H9 (cell line): ENCODE results near the gene FOXA2. TPM values are rescaled to one million over a fixed set of nuclear protein-coding genes. Genes with fewer than 3 reads are reported as not detected.

Experiments
- DNase-seq: peaks from one replicate; pipeline ENCODE4 v3.0.0-alpha.2; 2017
- H2AFZ ChIP-seq: one replicate; pipeline ENCODE4 v1.6.1; 2013; ENCODE audit warnings: mild to moderate bottlenecking, low read length, control low read depth, moderate library complexity
- H2AK5ac ChIP-seq: 2 replicates; pipeline ENCODE4 v1.6.1; 2013; ENCODE audit warnings: low read length, control low read depth, mixed read lengths; ENCODE audit not compliant: insufficient read length
- H2BK120ac ChIP-seq: one replicate; pipeline ENCODE4 v1.6.1; 2013; ENCODE audit warnings: low read depth, mild to moderate bottlenecking, low read length, control low read depth, inconsistent platforms; ENCODE audit not compliant: poor library complexity, severe bottlenecking
- H2BK12ac ChIP-seq: 2 replicates; pipeline ENCODE4 v1.6.1; 2013; ENCODE audit warnings: low read length, control low read depth, mixed read lengths, low read depth; ENCODE audit not compliant: insufficient read length
- H2BK15ac ChIP-seq: 2 replicates; pipeline ENCODE4 v1.6.1; 2013; ENCODE audit warnings: low read depth, low read length, control low read depth
- H2BK20ac ChIP-seq: one replicate; pipeline ENCODE4 v1.6.1; 2013; ENCODE audit warnings: low read depth, mild to moderate bottlenecking, low read length, control low read depth, inconsistent platforms; ENCODE audit not compliant: poor library complexity, severe bottlenecking
- H2BK5ac ChIP-seq: 2 replicates; pipeline ENCODE4 v1.6.1; 2013; ENCODE audit warnings: low read length, control low read depth, mixed read lengths; ENCODE audit not compliant: insufficient read length
- H3K14ac ChIP-seq: 2 replicates; pipeline ENCODE4 v1.6.1; 2013; ENCODE audit warnings: low read length, control low read depth; ENCODE audit not compliant: insufficient read depth
- H3K18ac ChIP-seq: 2 replicates; pipeline ENCODE4 v1.6.1; 2013; ENCODE audit warnings: low read depth, mild to moderate bottlenecking, mixed read lengths, low read length, control low read depth; ENCODE audit not compliant: insufficient read length
- H3K23ac ChIP-seq: 2 replicates; pipeline ENCODE4 v1.6.1; 2013; ENCODE audit warnings: low read length, control low read depth, mixed read lengths, low read depth; ENCODE audit not compliant: insufficient read length
- H3K23me2 ChIP-seq: 2 replicates; pipeline ENCODE4 v1.6.1; 2013; ENCODE audit warnings: low read depth, mild to moderate bottlenecking, mixed read lengths, low read length, control low read depth; ENCODE audit not compliant: insufficient read length, poor library complexity, severe bottlenecking
- H3K27ac ChIP-seq: 2 replicates; pipeline ENCODE4 v1.5.1; 2013; ENCODE audit warnings: low read length, control low read depth, mixed read lengths, low read depth; ENCODE audit not compliant: insufficient read length
- H3K27me3 ChIP-seq: 2 replicates; pipeline ENCODE4 v1.6.1; 2013; ENCODE audit warnings: low read length, control low read depth, inconsistent platforms; ENCODE audit not compliant: insufficient read depth
- H3K4ac ChIP-seq: 2 replicates; pipeline ENCODE4 v1.6.1; 2013; ENCODE audit warnings: low read depth, mild to moderate bottlenecking, control low read depth, inconsistent platforms, low read length, moderate library complexity
- H3K4me1 ChIP-seq: 2 replicates; pipeline ENCODE4 v1.6.1; 2013; ENCODE audit warnings: low read length, control low read depth, inconsistent platforms; ENCODE audit not compliant: insufficient read depth
- H3K4me2 ChIP-seq: 2 replicates; pipeline ENCODE4 v1.6.1; 2013; ENCODE audit warnings: low read length, control low read depth, mixed read lengths; ENCODE audit not compliant: insufficient read length, insufficient read depth
- H3K56ac ChIP-seq: 2 replicates; pipeline ENCODE4 v1.6.1; 2013; ENCODE audit warnings: low read depth, mild to moderate bottlenecking, mixed read lengths, low read length, control low read depth; ENCODE audit not compliant: insufficient read length
- H3K79me1 ChIP-seq: 2 replicates; pipeline ENCODE4 v1.6.1; 2013; ENCODE audit warnings: low read depth, mild to moderate bottlenecking, moderate library complexity, low read length, control low read depth, inconsistent platforms; ENCODE audit not compliant: insufficient read depth, poor library complexity, severe bottlenecking
- H3K79me2 ChIP-seq: 2 replicates; pipeline ENCODE4 v1.6.1; 2013; ENCODE audit warnings: low read length, control low read depth, inconsistent platforms; ENCODE audit not compliant: insufficient read depth
- H3K9ac ChIP-seq: 2 replicates; pipeline ENCODE4 v1.6.1; 2013; ENCODE audit warnings: low read length, control low read depth, mixed read lengths; ENCODE audit not compliant: insufficient read length; ENCODE audit errors: extremely low read depth
- H3K9me3 ChIP-seq: one replicate; pipeline ENCODE4 v1.6.1; 2013; ENCODE audit warnings: low read depth, low read length, inconsistent platforms; ENCODE audit not compliant: control insufficient read depth
- H3T11ph ChIP-seq: one replicate; pipeline ENCODE4 v1.6.1; 2013; ENCODE audit warnings: mild to moderate bottlenecking, low read length, control low read depth, inconsistent platforms
- H4K20me1 ChIP-seq: one replicate; pipeline ENCODE4 v1.6.1; 2013; ENCODE audit not compliant: control insufficient read depth, insufficient read length, insufficient read depth
- H4K5ac ChIP-seq: 2 replicates; pipeline ENCODE4 v1.6.1; 2013; ENCODE audit warnings: low read depth, mild to moderate bottlenecking, mixed read lengths, low read length, control low read depth; ENCODE audit not compliant: insufficient read length
- H4K8ac ChIP-seq: replicated peaks from 2 replicates; pipeline ENCODE4 v1.6.1; 2013; ENCODE audit warnings: low read length, control low read depth, mixed read lengths, low read depth; ENCODE audit not compliant: insufficient read length
- H4K91ac ChIP-seq: 2 replicates; pipeline ENCODE4 v1.6.1; 2013; ENCODE audit warnings: low read depth, mild to moderate bottlenecking, moderate library complexity, mixed read lengths, low read length, control low read depth; ENCODE audit not compliant: insufficient read length
- H3K27ac Mint-ChIP-seq, 3 experiments: 2 replicates in 2 of 3; 3 replicates in 1 of 3; pipeline ENCODE4 v1.8.0; 2020 to 2021; ENCODE audit warnings: mixed read lengths in 3 of 3, mild to moderate bottlenecking in 1 of 3, moderate library complexity in 1 of 3
- H3K27me3 Mint-ChIP-seq: 2 replicates; pipeline ENCODE4 v1.8.0; 2021; ENCODE audit warnings: low read depth, mild to moderate bottlenecking, moderate library complexity, mixed read lengths
- H3K36me3 Mint-ChIP-seq, 3 experiments: 2 replicates in 2 of 3; 3 replicates in 1 of 3; pipeline ENCODE4 v1.8.0; 2020 to 2021; ENCODE audit warnings: low read depth in 3 of 3, mixed read lengths in 3 of 3; ENCODE audit not compliant: insufficient read depth in 1 of 3
- H3K4me1 Mint-ChIP-seq, 2 experiments: 2 replicates each; pipeline ENCODE4 v1.8.0; 2020; ENCODE audit warnings: mixed read lengths in 2 of 2
- H3K4me3 Mint-ChIP-seq, 2 experiments: 2 replicates in 1 of 2; 3 replicates in 1 of 2; pipeline ENCODE4 v1.8.0; 2020 to 2021; ENCODE audit warnings: mild to moderate bottlenecking in 2 of 2, mixed read lengths in 2 of 2, moderate library complexity in 1 of 2
- H3K9me3 Mint-ChIP-seq, 2 experiments: 2 replicates in 1 of 2; 3 replicates in 1 of 2; pipeline ENCODE4 v1.8.0; 2020; ENCODE audit warnings: mild to moderate bottlenecking in 2 of 2, mixed read lengths in 2 of 2, moderate library complexity in 1 of 2
- CTCF ChIP-seq: fragments of 200-600 bp; sonication (generic); conservative IDR thresholded peaks from 3 replicates; pipeline ENCODE4 v1.8.0; 2021; ENCODE audit warnings: antibody characterized with exemption, mild to moderate bottlenecking
- WGBS: extraction: QIAGEN DNeasy Blood & Tissue Kit; methylation state at CpG from one replicate; pipeline ENCODE4 v1.1.7; 2013; ENCODE audit warnings: missing lambda C conversion rate, low lambda C conversion rate, mixed read lengths; ENCODE audit not compliant: insufficient read length; ENCODE audit errors: extremely low coverage; 5-methylcytosine and 5-hydroxymethylcytosine counted together
- total RNA-seq: library from RNA; stranded (reverse); gene quantifications from 2 replicates; pipeline ENCODE4 v1.2.1, GENCODE V29; 2021

Gene FOXA2
- total RNA-seq, 1 experiment from 2014 or later = not detected

- H2BK15ac ChIP-seq = no peak overlapping the region
- TF ChIP-seq CTCF = no peak
- H3K27me3 Mint-ChIP-seq = peaks cover 70% of the 10 kb centered on the region
- H3K4me1 ChIP-seq = no peaks in the 10 kb centered on the region
- no peaks in the 10 kb centered on the region for H3K36me3 Mint-ChIP-seq
- H2BK20ac ChIP-seq = no peak overlapping the region
- H3K14ac ChIP-seq = no peak overlapping the region
- no peak overlapping the region for H3K9ac ChIP-seq
- H2BK5ac ChIP-seq = no peak overlapping the region
- H3K4me1 Mint-ChIP-seq = peaks cover 25 to 28% of the 10 kb centered on the region in 2 experiments
- no peak overlapping the region for H3T11ph ChIP-seq
- no peak overlapping the region for H3K23ac ChIP-seq
- H4K91ac ChIP-seq = no peak overlapping the region
- no peak overlapping the region for H3K27ac ChIP-seq
- peaks cover 3% of the 10 kb centered on the region for H3K23me2 ChIP-seq
- H3K79me2 ChIP-seq = no peaks in the 10 kb centered on the region
- no peak overlapping the region for H3K4ac ChIP-seq
- H3K18ac ChIP-seq = no peak overlapping the region
- H2BK12ac ChIP-seq = no peak overlapping the region
- no peaks in the 10 kb centered on the region for H3K79me1 ChIP-seq
- no CpG with 5 or more reads among the region's 2 CpGs for whole genome bisulfite sequencing
- H3K4me2 ChIP-seq = no peak overlapping the region
- no peak overlapping the region; a peak in 1 of 5 replicates for H3K4me3 Mint-ChIP-seq
- H2AFZ ChIP-seq = no peak overlapping the region
- no peak for DNase-seq
- no peak overlapping the region for H2BK120ac ChIP-seq
- H4K20me1 ChIP-seq = no peaks in the 10 kb centered on the region
- H3K9me3 ChIP-seq = no peaks in the 10 kb centered on the region
- no peaks in the 10 kb centered on the region; a peak in 1 of 5 replicates for H3K9me3 Mint-ChIP-seq
- no peak overlapping the region for H2AK5ac ChIP-seq
- no peak overlapping the region for H3K56ac ChIP-seq
- H4K8ac ChIP-seq = no peak overlapping the region
- peaks cover 4% of the 10 kb centered on the region; the same call in 1 of the 2 replicates for H3K27me3 ChIP-seq
- no peak overlapping the region for H4K5ac ChIP-seq
- no peak overlapping the region for H3K27ac Mint-ChIP-seq
Measured at GRCh38 chr20:22619272-22619671, 34.9 kb upstream of the FOXA2 start.
